H9 (cell line): Measurements from ENCODE around the gene SLC35A5. TPM values are rescaled to one million over a fixed set of nuclear protein-coding genes. Genes with fewer than 3 reads are reported as not detected.

Experiments
- DNase-seq: peaks from one replicate; pipeline ENCODE4 v3.0.0-alpha.2; 2017
- H2AFZ ChIP-seq: one replicate; pipeline ENCODE4 v1.6.1; 2013; ENCODE audit warnings: mild to moderate bottlenecking, low read length, control low read depth, moderate library complexity
- H2AK5ac ChIP-seq: 2 replicates; pipeline ENCODE4 v1.6.1; 2013; ENCODE audit warnings: low read length, control low read depth, mixed read lengths; ENCODE audit not compliant: insufficient read length
- H2BK120ac ChIP-seq: one replicate; pipeline ENCODE4 v1.6.1; 2013; ENCODE audit warnings: low read depth, mild to moderate bottlenecking, low read length, control low read depth, inconsistent platforms; ENCODE audit not compliant: poor library complexity, severe bottlenecking
- H2BK12ac ChIP-seq: 2 replicates; pipeline ENCODE4 v1.6.1; 2013; ENCODE audit warnings: low read length, control low read depth, mixed read lengths, low read depth; ENCODE audit not compliant: insufficient read length
- H2BK15ac ChIP-seq: 2 replicates; pipeline ENCODE4 v1.6.1; 2013; ENCODE audit warnings: low read depth, low read length, control low read depth
- H2BK20ac ChIP-seq: one replicate; pipeline ENCODE4 v1.6.1; 2013; ENCODE audit warnings: low read depth, mild to moderate bottlenecking, low read length, control low read depth, inconsistent platforms; ENCODE audit not compliant: poor library complexity, severe bottlenecking
- H2BK5ac ChIP-seq: 2 replicates; pipeline ENCODE4 v1.6.1; 2013; ENCODE audit warnings: low read length, control low read depth, mixed read lengths; ENCODE audit not compliant: insufficient read length
- H3K14ac ChIP-seq: 2 replicates; pipeline ENCODE4 v1.6.1; 2013; ENCODE audit warnings: low read length, control low read depth; ENCODE audit not compliant: insufficient read depth
- H3K18ac ChIP-seq: 2 replicates; pipeline ENCODE4 v1.6.1; 2013; ENCODE audit warnings: low read depth, mild to moderate bottlenecking, mixed read lengths, low read length, control low read depth; ENCODE audit not compliant: insufficient read length
- H3K23ac ChIP-seq: 2 replicates; pipeline ENCODE4 v1.6.1; 2013; ENCODE audit warnings: low read length, control low read depth, mixed read lengths, low read depth; ENCODE audit not compliant: insufficient read length
- H3K23me2 ChIP-seq: 2 replicates; pipeline ENCODE4 v1.6.1; 2013; ENCODE audit warnings: low read depth, mild to moderate bottlenecking, mixed read lengths, low read length, control low read depth; ENCODE audit not compliant: insufficient read length, poor library complexity, severe bottlenecking
- H3K27ac ChIP-seq: 2 replicates; pipeline ENCODE4 v1.5.1; 2013; ENCODE audit warnings: low read length, control low read depth, mixed read lengths, low read depth; ENCODE audit not compliant: insufficient read length
- H3K27me3 ChIP-seq: 2 replicates; pipeline ENCODE4 v1.6.1; 2013; ENCODE audit warnings: low read length, control low read depth, inconsistent platforms; ENCODE audit not compliant: insufficient read depth
- H3K4ac ChIP-seq: 2 replicates; pipeline ENCODE4 v1.6.1; 2013; ENCODE audit warnings: low read depth, mild to moderate bottlenecking, control low read depth, inconsistent platforms, low read length, moderate library complexity
- H3K4me1 ChIP-seq: 2 replicates; pipeline ENCODE4 v1.6.1; 2013; ENCODE audit warnings: low read length, control low read depth, inconsistent platforms; ENCODE audit not compliant: insufficient read depth
- H3K4me2 ChIP-seq: 2 replicates; pipeline ENCODE4 v1.6.1; 2013; ENCODE audit warnings: low read length, control low read depth, mixed read lengths; ENCODE audit not compliant: insufficient read length, insufficient read depth
- H3K56ac ChIP-seq: 2 replicates; pipeline ENCODE4 v1.6.1; 2013; ENCODE audit warnings: low read depth, mild to moderate bottlenecking, mixed read lengths, low read length, control low read depth; ENCODE audit not compliant: insufficient read length
- H3K79me1 ChIP-seq: 2 replicates; pipeline ENCODE4 v1.6.1; 2013; ENCODE audit warnings: low read depth, mild to moderate bottlenecking, moderate library complexity, low read length, control low read depth, inconsistent platforms; ENCODE audit not compliant: insufficient read depth, poor library complexity, severe bottlenecking
- H3K79me2 ChIP-seq: 2 replicates; pipeline ENCODE4 v1.6.1; 2013; ENCODE audit warnings: low read length, control low read depth, inconsistent platforms; ENCODE audit not compliant: insufficient read depth
- H3K9ac ChIP-seq: 2 replicates; pipeline ENCODE4 v1.6.1; 2013; ENCODE audit warnings: low read length, control low read depth, mixed read lengths; ENCODE audit not compliant: insufficient read length; ENCODE audit errors: extremely low read depth
- H3K9me3 ChIP-seq: one replicate; pipeline ENCODE4 v1.6.1; 2013; ENCODE audit warnings: low read depth, low read length, inconsistent platforms; ENCODE audit not compliant: control insufficient read depth
- H3T11ph ChIP-seq: one replicate; pipeline ENCODE4 v1.6.1; 2013; ENCODE audit warnings: mild to moderate bottlenecking, low read length, control low read depth, inconsistent platforms
- H4K20me1 ChIP-seq: one replicate; pipeline ENCODE4 v1.6.1; 2013; ENCODE audit not compliant: control insufficient read depth, insufficient read length, insufficient read depth
- H4K5ac ChIP-seq: 2 replicates; pipeline ENCODE4 v1.6.1; 2013; ENCODE audit warnings: low read depth, mild to moderate bottlenecking, mixed read lengths, low read length, control low read depth; ENCODE audit not compliant: insufficient read length
- H4K8ac ChIP-seq: replicated peaks from 2 replicates; pipeline ENCODE4 v1.6.1; 2013; ENCODE audit warnings: low read length, control low read depth, mixed read lengths, low read depth; ENCODE audit not compliant: insufficient read length
- H4K91ac ChIP-seq: 2 replicates; pipeline ENCODE4 v1.6.1; 2013; ENCODE audit warnings: low read depth, mild to moderate bottlenecking, moderate library complexity, mixed read lengths, low read length, control low read depth; ENCODE audit not compliant: insufficient read length
- H3K27ac Mint-ChIP-seq, 3 experiments: 2 replicates in 2 of 3; 3 replicates in 1 of 3; pipeline ENCODE4 v1.8.0; 2020 to 2021; ENCODE audit warnings: mixed read lengths in 3 of 3, mild to moderate bottlenecking in 1 of 3, moderate library complexity in 1 of 3
- H3K27me3 Mint-ChIP-seq: 2 replicates; pipeline ENCODE4 v1.8.0; 2021; ENCODE audit warnings: low read depth, mild to moderate bottlenecking, moderate library complexity, mixed read lengths
- H3K36me3 Mint-ChIP-seq, 3 experiments: 2 replicates in 2 of 3; 3 replicates in 1 of 3; pipeline ENCODE4 v1.8.0; 2020 to 2021; ENCODE audit warnings: low read depth in 3 of 3, mixed read lengths in 3 of 3; ENCODE audit not compliant: insufficient read depth in 1 of 3
- H3K4me1 Mint-ChIP-seq, 2 experiments: 2 replicates each; pipeline ENCODE4 v1.8.0; 2020; ENCODE audit warnings: mixed read lengths in 2 of 2
- H3K4me3 Mint-ChIP-seq, 2 experiments: 2 replicates in 1 of 2; 3 replicates in 1 of 2; pipeline ENCODE4 v1.8.0; 2020 to 2021; ENCODE audit warnings: mild to moderate bottlenecking in 2 of 2, mixed read lengths in 2 of 2, moderate library complexity in 1 of 2
- H3K9me3 Mint-ChIP-seq, 2 experiments: 2 replicates in 1 of 2; 3 replicates in 1 of 2; pipeline ENCODE4 v1.8.0; 2020; ENCODE audit warnings: mild to moderate bottlenecking in 2 of 2, mixed read lengths in 2 of 2, moderate library complexity in 1 of 2
- total RNA-seq: library from RNA; stranded (reverse); gene quantifications from 2 replicates; pipeline ENCODE4 v1.2.1, GENCODE V29; 2021
- TF ChIP-seq, protein P1 (sequence below): fragments of 200-600 bp; sonication (generic); conservative IDR thresholded peaks from 3 replicates; pipeline ENCODE4 v1.8.0; 2021; ENCODE audit warnings: antibody characterized with exemption, mild to moderate bottlenecking

Gene SLC35A5
- total RNA-seq, 1 experiment from 2014 or later = 40.0 TPM

DNA sequence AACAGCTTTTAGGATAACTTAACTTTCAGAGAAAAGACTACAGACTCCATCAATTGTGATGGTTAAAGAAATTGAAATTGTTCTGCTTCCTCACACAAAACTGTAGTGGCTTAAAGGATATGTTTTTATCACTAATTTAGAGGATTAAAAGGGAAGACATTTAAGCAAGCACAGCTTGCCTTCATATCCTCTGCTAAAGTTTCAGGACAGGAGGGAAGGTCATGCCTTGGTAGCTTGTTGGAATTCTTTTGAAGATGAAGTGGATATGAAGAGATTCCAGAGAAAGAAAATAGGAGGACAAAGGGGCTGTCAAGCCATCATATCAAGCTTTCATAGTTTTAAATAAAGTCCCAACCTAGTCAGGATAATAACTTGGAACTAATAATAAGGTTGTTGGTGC, 46.0 kb downstream of the SLC35A5 start:
- peaks cover 0 to 3% of the 10 kb centered on the region in 2 experiments; a peak in 1 of 4 replicates for H3K4me1 Mint-ChIP-seq
- Histone ChIP-seq H3T11ph (no peak overlapping the region), H3K27me3 (no peaks in the 10 kb centered on the region), H2BK120ac (no peak overlapping the region), H2AFZ (no peak overlapping the region), H2BK15ac (no peak overlapping the region), H3K79me2 (no peaks in the 10 kb centered on the region), H3K56ac (no peak overlapping the region), H3K4me1 (0 out of 2 replicates have a peak, but pooled peaks cover 3% of the 10 kb centered on the region), H3K4me2 (no peak overlapping the region), H3K23me2 (no peaks in the 10 kb centered on the region), H2BK20ac (no peak overlapping the region), H3K14ac (no peak overlapping the region), H2AK5ac (no peak overlapping the region), H2BK5ac (no peak overlapping the region), H2BK12ac (no peak overlapping the region), H3K4ac (no peak overlapping the region), H4K8ac (no peak overlapping the region), H3K79me1 (no peaks in the 10 kb centered on the region), H3K9ac (no peak overlapping the region), H4K91ac (no peak overlapping the region), H3K9me3 (no peaks in the 10 kb centered on the region), H3K23ac (no peak overlapping the region), H4K20me1 (no peaks in the 10 kb centered on the region), H4K5ac (no peak overlapping the region), H3K18ac (no peak overlapping the region), H3K27ac (no peak overlapping the region)
- TF ChIP-seq, protein P1, sequence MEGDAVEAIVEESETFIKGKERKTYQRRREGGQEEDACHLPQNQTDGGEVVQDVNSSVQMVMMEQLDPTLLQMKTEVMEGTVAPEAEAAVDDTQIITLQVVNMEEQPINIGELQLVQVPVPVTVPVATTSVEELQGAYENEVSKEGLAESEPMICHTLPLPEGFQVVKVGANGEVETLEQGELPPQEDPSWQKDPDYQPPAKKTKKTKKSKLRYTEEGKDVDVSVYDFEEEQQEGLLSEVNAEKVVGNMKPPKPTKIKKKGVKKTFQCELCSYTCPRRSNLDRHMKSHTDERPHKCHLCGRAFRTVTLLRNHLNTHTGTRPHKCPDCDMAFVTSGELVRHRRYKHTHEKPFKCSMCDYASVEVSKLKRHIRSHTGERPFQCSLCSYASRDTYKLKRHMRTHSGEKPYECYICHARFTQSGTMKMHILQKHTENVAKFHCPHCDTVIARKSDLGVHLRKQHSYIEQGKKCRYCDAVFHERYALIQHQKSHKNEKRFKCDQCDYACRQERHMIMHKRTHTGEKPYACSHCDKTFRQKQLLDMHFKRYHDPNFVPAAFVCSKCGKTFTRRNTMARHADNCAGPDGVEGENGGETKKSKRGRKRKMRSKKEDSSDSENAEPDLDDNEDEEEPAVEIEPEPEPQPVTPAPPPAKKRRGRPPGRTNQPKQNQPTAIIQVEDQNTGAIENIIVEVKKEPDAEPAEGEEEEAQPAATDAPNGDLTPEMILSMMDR = no peak
- no peak overlapping the region for H3K27ac Mint-ChIP-seq
- no peak overlapping the region for H3K4me3 Mint-ChIP-seq
- H3K9me3 Mint-ChIP-seq = no peaks in the 10 kb centered on the region
- no peak for DNase-seq
- no peaks in the 10 kb centered on the region for H3K27me3 Mint-ChIP-seq
- H3K36me3 Mint-ChIP-seq = no peaks in the 10 kb centered on the region
